NB4 (cell line): Measurements from ENCODE around the gene IGFBP2.

Source experiments
- CTCF ChIP-seq: IDR thresholded peaks from one replicate; pipeline ENCODE4 v1.5.1; 2012; ENCODE audit warnings: low read depth, low read length
- MAX ChIP-seq: IDR thresholded peaks from 2 replicates; pipeline ENCODE4 v1.6.1; 2011; ENCODE audit warnings: low read depth, low read length

- TF ChIP-seq CTCF (peak; percentile 38), MAX (no peak)
Observed at GRCh38 chr2:216664593-216665034, 31.4 kb downstream of the IGFBP2 start.
